H1 (cell line): Measurements from ENCODE around the gene RIMBP2. TPM values are rescaled to one million over a fixed set of nuclear protein-coding genes. Genes with fewer than 3 reads are reported as not detected.

Experiments used
- CBX8 ChIP-seq: fragments of 300-800, 300-1000 bp; sonication (generic); IDR thresholded peaks from 2 replicates; pipeline ENCODE4 v1.7.1; 2016; ENCODE audit warnings: low read depth, low read length, borderline replicate concordance
- SP1 ChIP-seq: IDR thresholded peaks from 2 replicates; pipeline ENCODE4 v1.6.1; 2011; ENCODE audit warnings: low read depth, low read length
- TAF1 ChIP-seq: IDR thresholded peaks from 2 replicates; pipeline ENCODE4 v1.6.1; 2011; ENCODE audit warnings: mild to moderate bottlenecking, low read depth, low read length
- polyA plus RNA-seq, 7 experiments: library from polyadenylated mRNA; depleted of rRNA in 3 of 7; stranded (reverse) in 5 of 7; unstranded in 2 of 7; fragments of >200 nt in 5 of 7; fragments of 200-250 nt in 2 of 7; gene quantifications; 1 replicate in 5 of 7; 2 replicates in 1 of 7; 4 replicates in 1 of 7; pipeline versions ENCODE4 v1.2.1 to v1.2.3, GENCODE V29; 2011 to 2013; ENCODE audit warnings: missing spikeins in 2 of 7, mixed read lengths in 2 of 7
- total RNA-seq: library from RNA; stranded (reverse); fragmentation: NEBNext Ultra II Directional; extraction: Animal tissue kit (Norgen Biotek cat#: 25700); gene quantifications from 2 replicates; pipeline ENCODE4 v1.2.1, GENCODE V29; 2021

RIMBP2 gene
- total and polyA plus RNA-seq, 2 of the 8 experiments (the other 6 are each of a cell fraction or from before 2014, with no cell fraction given) = 0.18 to 0.65 TPM

GRCh38 chr12:130664252-130664651 lies 51.8 kb downstream of the RIMBP2 start (continued):
- no peak for TF ChIP-seq SP1
- no peak for TF ChIP-seq CBX8
- TF ChIP-seq TAF1 = no peak
